ENCODE data around the gene GPX2. TPM values are rescaled to one million over a fixed set of nuclear protein-coding genes. Genes with fewer than 3 reads are reported as not detected.

GPX2 gene
- 100 to 1,000 TPM; 171 to 590 (median 288) TPM for total RNA-seq
- long read RNA-seq, donor 1, transcript GPX2-201 (2 exons, 990 nt), result major isoform, 124 of 135 reads
- long read RNA-seq, donor 1, partial matches to known transcripts, result 0 of 135 reads
- long read RNA-seq, donor 1, other reads (novel, unspliced or antisense), result 9 of 135 reads
- long read RNA-seq, donor 2, transcript GPX2-201 (2 exons, 990 nt), result major isoform, 578 of 643 reads
- long read RNA-seq, donor 2, transcript GPX2-203 (2 exons, 476 nt), result minor isoform, 20 of 643 reads
- long read RNA-seq, donor 2, partial matches to known transcripts, result 26 of 643 reads
- long read RNA-seq, donor 2, other reads (novel, unspliced or antisense), result 19 of 643 reads

DNA sequence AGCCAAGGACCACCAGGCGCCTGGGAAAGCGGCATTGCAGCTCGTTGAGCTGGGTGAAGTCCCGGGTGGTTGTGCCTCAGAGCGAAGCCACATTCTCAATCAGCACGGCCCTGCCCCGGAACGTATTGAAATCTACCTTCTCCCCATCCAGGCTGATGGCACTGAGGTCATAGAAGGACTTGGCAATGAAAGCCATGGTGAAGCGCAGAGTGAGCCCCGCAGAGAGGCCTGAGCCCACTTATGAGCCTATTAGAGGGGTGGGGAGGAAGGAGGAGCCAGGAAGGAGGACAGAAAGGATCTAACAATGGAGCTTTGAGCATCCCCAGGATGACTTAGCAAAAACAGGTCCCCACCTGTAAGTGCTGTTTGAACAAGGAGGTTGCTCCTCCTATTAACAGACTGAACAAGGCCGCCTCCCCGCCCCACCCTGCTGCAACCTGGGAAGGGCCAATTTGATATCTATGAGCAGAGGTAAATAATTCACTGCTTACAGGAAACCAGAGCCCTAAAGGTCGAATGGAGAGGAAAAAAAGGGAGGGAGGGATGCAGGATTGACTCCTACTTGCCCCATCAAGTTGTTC lies at the start of gene GPX2:
Gene GPX2, minus strand, starts transcription at position 215 of the 581 bp plus-strand sequence. Its CDS starts 19 bp downstream, at position 196.
- intact Hi-C loops (cut with DNase I, micrococcal nuclease), result no loop called here
- DNase-seq (peak; percentile 90 to 91 (median 90)), ATAC-seq (peak; percentile 80)
- no peaks in the 10 kb centered on the region for H3K9me3 ChIP-seq
- TF ChIP-seq, protein P1, sequence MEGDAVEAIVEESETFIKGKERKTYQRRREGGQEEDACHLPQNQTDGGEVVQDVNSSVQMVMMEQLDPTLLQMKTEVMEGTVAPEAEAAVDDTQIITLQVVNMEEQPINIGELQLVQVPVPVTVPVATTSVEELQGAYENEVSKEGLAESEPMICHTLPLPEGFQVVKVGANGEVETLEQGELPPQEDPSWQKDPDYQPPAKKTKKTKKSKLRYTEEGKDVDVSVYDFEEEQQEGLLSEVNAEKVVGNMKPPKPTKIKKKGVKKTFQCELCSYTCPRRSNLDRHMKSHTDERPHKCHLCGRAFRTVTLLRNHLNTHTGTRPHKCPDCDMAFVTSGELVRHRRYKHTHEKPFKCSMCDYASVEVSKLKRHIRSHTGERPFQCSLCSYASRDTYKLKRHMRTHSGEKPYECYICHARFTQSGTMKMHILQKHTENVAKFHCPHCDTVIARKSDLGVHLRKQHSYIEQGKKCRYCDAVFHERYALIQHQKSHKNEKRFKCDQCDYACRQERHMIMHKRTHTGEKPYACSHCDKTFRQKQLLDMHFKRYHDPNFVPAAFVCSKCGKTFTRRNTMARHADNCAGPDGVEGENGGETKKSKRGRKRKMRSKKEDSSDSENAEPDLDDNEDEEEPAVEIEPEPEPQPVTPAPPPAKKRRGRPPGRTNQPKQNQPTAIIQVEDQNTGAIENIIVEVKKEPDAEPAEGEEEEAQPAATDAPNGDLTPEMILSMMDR (IDR thresholded peaks at IDR 0.05), result no peak
- no peaks in the 10 kb centered on the region for H3K36me3 ChIP-seq (ENCODE audit: low read depth)
- H3K4me1 ChIP-seq (ENCODE audit: low read depth), result peaks cover 26% of the 10 kb centered on the region
- no peak within 1 kb of the TSS for H3K4me3 ChIP-seq

DNA sequence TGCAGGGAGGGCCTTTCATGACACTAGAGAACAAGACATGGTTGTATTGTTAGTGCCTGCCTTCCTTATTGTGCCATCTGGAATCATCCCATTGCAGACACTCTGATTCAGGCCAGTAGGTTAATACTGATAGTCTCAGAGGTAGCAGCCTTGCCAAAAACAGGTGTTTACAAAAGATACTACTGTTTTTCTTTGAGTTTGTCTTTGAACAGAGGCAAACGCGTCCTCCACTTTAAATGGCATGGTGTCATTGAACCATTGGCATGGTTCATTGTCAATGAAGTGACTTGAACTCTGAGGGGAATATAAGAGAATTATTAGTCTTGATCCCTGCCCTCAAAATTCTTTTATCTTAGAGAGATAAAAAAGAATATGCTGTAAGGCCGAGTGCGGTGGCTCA lies 48.4 kb upstream of the GPX2 start:
- no peak overlapping the region for H3K4me3 ChIP-seq
- H3K36me3 ChIP-seq (ENCODE audit: low read depth), result no peaks in the 10 kb centered on the region
- intact Hi-C loops (cut with DNase I, micrococcal nuclease), result no loop called here
- ATAC-seq (no peak), DNase-seq (no peak)
- H3K9me3 ChIP-seq, result no peaks in the 10 kb centered on the region
- peaks cover 16% of the 10 kb centered on the region for H3K4me1 ChIP-seq (ENCODE audit: low read depth)
- TF ChIP-seq, protein P1 (IDR thresholded peaks at IDR 0.05), result no peak

DNA sequence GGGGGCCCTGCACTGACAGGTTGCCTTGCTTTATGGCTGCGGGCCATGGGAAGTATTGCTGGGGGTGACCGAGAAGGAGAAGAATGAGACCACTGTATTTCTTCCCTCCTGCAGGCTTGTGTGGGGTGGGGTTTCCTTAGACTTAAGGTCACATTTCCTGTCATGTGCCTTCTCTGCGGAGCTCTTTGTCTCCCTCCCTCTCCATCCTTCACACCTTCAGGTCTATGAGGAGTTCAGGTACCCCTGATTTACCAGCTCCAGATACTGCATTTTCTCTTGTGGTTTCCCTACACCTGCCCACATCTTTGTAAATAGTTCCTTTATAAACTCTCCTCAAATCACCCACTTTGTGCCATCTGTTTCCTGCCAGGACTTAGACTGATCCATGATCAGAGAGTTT lies 47.8 kb upstream of the GPX2 start:
- no peak overlapping the region for H3K4me3 ChIP-seq
- DNase-seq (no peak), ATAC-seq (no peak)
- intact Hi-C loops (cut with DNase I, micrococcal nuclease), result no loop called here
- no peaks in the 10 kb centered on the region for H3K9me3 ChIP-seq
- no peaks in the 10 kb centered on the region for H3K36me3 ChIP-seq (ENCODE audit: low read depth)
- peaks cover 16% of the 10 kb centered on the region for H3K4me1 ChIP-seq (ENCODE audit: low read depth)
- TF ChIP-seq, protein P1 (IDR thresholded peaks at IDR 0.05), result no peak

DNA sequence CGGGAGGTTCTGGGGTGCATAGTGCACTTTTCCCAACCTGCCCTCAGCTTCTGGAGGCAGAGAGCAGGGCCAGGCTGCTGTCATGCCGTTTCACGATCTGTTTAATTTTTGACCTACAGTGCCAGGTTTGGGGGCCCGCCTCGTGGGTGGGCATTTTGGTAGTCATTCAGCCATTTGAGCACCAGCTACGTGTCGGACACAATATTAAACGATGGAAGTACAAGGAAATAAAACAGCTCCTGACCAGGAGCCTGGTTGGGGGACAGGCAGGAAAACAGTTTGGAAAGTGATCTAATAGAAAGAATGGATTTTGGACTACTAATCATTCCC lies 44.9 kb upstream of the GPX2 start:
- H3K9me3 ChIP-seq, result no peaks in the 10 kb centered on the region
- no peaks in the 10 kb centered on the region for H3K36me3 ChIP-seq (ENCODE audit: low read depth)
- ATAC-seq (no peak), DNase-seq (no peak)
- H3K4me1 ChIP-seq (ENCODE audit: low read depth), result peaks cover 16% of the 10 kb centered on the region
- TF ChIP-seq, protein P1 (IDR thresholded peaks at IDR 0.05), result no peak
- intact Hi-C loops (cut with DNase I, micrococcal nuclease), result loop anchor here in 1 of 2 donors (10.0 kb wide), 1 partner anchor 163 kb away; no protein-coding TSS in a partner anchor
- peak overlapping the region; percentile 47 for H3K4me3 ChIP-seq

DNA sequence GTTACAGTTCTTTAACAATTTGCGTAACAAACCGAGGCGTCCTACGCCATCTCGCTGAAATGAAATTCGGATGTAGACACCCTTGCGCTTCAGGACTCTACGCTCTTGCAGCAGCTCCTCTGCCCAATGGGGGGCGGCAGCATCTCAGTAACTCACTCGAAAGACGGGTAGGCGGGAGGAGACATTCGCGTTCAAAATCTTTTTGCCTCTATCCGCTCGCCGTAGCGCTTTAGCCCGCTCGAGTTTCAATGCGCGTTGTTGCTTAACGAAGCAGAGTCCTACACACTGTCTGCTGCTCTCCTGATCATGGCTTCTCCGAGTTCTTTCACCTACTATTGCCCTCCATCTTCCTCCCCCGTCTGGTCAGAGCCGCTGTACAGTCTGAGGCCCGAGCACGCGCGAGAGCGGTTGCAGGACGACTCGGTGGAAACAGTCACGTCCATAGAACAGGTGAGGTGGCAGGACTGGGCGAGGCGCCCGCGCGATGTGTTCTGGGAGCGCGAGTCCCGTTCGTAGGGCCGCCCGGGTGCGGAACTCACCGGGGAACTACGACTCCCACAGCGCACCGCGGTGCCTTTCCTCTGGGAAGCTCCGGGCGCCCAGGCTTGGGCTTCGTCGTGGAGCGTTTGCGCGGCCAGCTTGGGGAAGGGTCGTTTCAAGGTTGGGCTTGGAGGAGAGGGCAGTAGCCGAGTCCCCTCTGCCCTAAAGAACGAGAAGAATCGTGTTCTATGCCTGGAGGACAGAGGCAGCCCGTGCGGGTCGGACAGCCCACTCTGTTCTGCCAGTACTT lies 44.3 kb upstream of the GPX2 start, which contains the start of gene FNTB:
Gene FNTB, plus strand, starts transcription at position 248 of the 790 bp plus-strand sequence. Its CDS starts 59 bp downstream, at position 307.
- intact Hi-C loops (cut with DNase I, micrococcal nuclease), result loop anchor here in 1 of 2 donors (10.0 kb wide), 1 partner anchor 162 kb away; no protein-coding TSS in a partner anchor
- H3K36me3 ChIP-seq (ENCODE audit: low read depth), result no peaks in the 10 kb centered on the region
- no peaks in the 10 kb centered on the region for H3K9me3 ChIP-seq
- peaks cover 16% of the 10 kb centered on the region for H3K4me1 ChIP-seq (ENCODE audit: low read depth)
- TF ChIP-seq, protein P1 (IDR thresholded peaks at IDR 0.05), result peak; percentile 78
- DNase-seq (peak; percentile 97), ATAC-seq (peak; percentile 98)
- H3K4me3 ChIP-seq, result peak within 1 kb of the TSS; percentile 47
